RWPE1 (cell line): ENCODE data around the gene DNAH11.

Experiments
- CTCF ChIA-PET: fragments of 350-600 bp; sonication (Branson Sonifier 250); formaldehyde crosslinking; extraction: SDS; loops from one replicate; lab custom pipeline; 2021; lab: Yijun Ruan, JAX
- POLR2A ChIA-PET: fragments of 400-600 bp; formaldehyde crosslinking; extraction: SDS; loops from one replicate; lab custom pipeline; 2020; ENCODE audit warnings: antibody characterized with exemption; ENCODE audit not compliant: low non-redundant PET; lab: Yijun Ruan, JAX
- DNase-seq: peaks from one replicate; pipeline ENCODE4 v3.0.0; 2012; ENCODE audit warnings: low spot score
- H3K27ac ChIP-seq: fragments of 450-650 bp; 2 replicates; pipeline ENCODE4 v1.5.1; 2017
- CTCF ChIP-seq: fragments of 450-650 bp; conservative IDR thresholded peaks from 2 replicates; pipeline ENCODE4 v1.5.1; 2017; ENCODE audit warnings: low read depth, mild to moderate bottlenecking

Gene DNAH11

GRCh38 chr7:21550076-21550475 lies 7.2 kb downstream of the DNAH11 start:
- POLR2A ChIA-PET: no interaction called here
- no peak for DNase-seq
- CTCF ChIA-PET: no interaction called here

GRCh38 chr7:21550821-21551531 lies 8.1 kb downstream of the DNAH11 start:
- TF ChIP-seq CTCF: no peak
- H3K27ac ChIP-seq: no peak overlapping the region
- peak; percentile 20 for DNase-seq
- ChIA-PET POLR2A (no interaction called here), CTCF (no interaction called here)

More at GRCh38 chr7:21550076-21550475, 7.2 kb downstream of the DNAH11 start:
- TF ChIP-seq CTCF: no peak
- no peak overlapping the region for H3K27ac ChIP-seq

- ChIA-PET CTCF (no interaction called here), POLR2A (no interaction called here)
- no peak overlapping the region for H3K27ac ChIP-seq
- no peak for DNase-seq
- no peak for TF ChIP-seq CTCF
Observed at GRCh38 chr7:21562385-21562784, 19.5 kb downstream of the DNAH11 start.

GRCh38 chr7:21565614-21566013 lies 22.8 kb downstream of the DNAH11 start:
- DNase-seq: no peak
- no peak for TF ChIP-seq CTCF
- no peak overlapping the region for H3K27ac ChIP-seq
- CTCF ChIA-PET: no interaction called here
- POLR2A ChIA-PET: no interaction called here

GRCh38 chr7:21566094-21566493 lies 23.3 kb downstream of the DNAH11 start:
- no peak overlapping the region for H3K27ac ChIP-seq
- DNase-seq: no peak
- no peak for TF ChIP-seq CTCF
- ChIA-PET POLR2A (no interaction called here), CTCF (interaction anchor here (0.5 to 0.9 kb wide), 3 partner anchors 14 to 201 kb away, joined by 3 read pairs; no protein-coding TSS in a partner anchor)

GRCh38 chr7:21568762-21569161 lies 25.9 kb downstream of the DNAH11 start:
- peak; percentile 27 for DNase-seq
- POLR2A ChIA-PET: no interaction called here
- H3K27ac ChIP-seq: no peak overlapping the region
- no peak for TF ChIP-seq CTCF
- CTCF ChIA-PET: no interaction called here
